Uterus (tissue), 2 donors: Measurements from ENCODE around the gene MRPS24.

ENCODE experiments used
- POLR2A ChIP-seq, 2 donors: fragments of 450-650 bp; IDR thresholded peaks; one replicate each; pipeline ENCODE4 v1.6.1; 2016; ENCODE audit warnings: antibody characterized with exemption in 2 of 2, mild to moderate bottlenecking in 1 of 2, moderate library complexity in 1 of 2
- TF ChIP-seq, protein P1 (sequence below), 4 experiments: fragments of 200-600 bp in 2 of 4; fragments of 450-650 bp in 2 of 4; sonication (generic) in 2 of 4; IDR thresholded peaks; one replicate each; pipeline ENCODE4 v1.5.1; 2016 to 2019; ENCODE audit warnings: antibody characterized with exemption in 4 of 4, mild to moderate bottlenecking in 2 of 4, moderate library complexity in 1 of 4

DNA sequence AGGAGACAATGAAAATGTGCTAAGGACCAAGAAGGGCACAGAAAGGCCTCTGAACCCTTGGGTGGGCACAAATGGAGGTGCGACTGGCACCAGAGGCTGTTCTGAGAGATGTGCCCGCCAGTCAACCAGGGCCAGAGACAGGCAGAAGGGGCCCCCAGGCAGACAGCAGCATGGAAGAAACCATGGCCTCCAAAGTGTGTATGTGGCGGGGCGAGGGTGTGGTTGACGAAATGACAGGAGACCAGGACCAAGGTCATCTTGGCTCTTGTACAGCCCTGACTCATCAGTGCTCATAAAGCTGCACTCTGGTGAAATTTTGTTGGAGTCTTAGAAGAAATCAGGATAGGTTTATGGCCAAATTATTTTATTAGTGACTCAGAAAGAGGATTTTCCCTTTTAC is 4.0 kb upstream of the MRPS24 start:
- TF ChIP-seq, protein P1, sequence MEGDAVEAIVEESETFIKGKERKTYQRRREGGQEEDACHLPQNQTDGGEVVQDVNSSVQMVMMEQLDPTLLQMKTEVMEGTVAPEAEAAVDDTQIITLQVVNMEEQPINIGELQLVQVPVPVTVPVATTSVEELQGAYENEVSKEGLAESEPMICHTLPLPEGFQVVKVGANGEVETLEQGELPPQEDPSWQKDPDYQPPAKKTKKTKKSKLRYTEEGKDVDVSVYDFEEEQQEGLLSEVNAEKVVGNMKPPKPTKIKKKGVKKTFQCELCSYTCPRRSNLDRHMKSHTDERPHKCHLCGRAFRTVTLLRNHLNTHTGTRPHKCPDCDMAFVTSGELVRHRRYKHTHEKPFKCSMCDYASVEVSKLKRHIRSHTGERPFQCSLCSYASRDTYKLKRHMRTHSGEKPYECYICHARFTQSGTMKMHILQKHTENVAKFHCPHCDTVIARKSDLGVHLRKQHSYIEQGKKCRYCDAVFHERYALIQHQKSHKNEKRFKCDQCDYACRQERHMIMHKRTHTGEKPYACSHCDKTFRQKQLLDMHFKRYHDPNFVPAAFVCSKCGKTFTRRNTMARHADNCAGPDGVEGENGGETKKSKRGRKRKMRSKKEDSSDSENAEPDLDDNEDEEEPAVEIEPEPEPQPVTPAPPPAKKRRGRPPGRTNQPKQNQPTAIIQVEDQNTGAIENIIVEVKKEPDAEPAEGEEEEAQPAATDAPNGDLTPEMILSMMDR (IDR thresholded peaks at IDR 0.05): no peak
- no peak for TF ChIP-seq POLR2A (IDR thresholded peaks at IDR 0.05)
